Measurements from ENCODE around the gene ROR2. TPM values are rescaled to one million over a fixed set of nuclear protein-coding genes. Genes with fewer than 3 reads are reported as not detected.

ROR2 gene
- total RNA-seq, 2 experiments from 2014 or later, result not detected

DNA sequence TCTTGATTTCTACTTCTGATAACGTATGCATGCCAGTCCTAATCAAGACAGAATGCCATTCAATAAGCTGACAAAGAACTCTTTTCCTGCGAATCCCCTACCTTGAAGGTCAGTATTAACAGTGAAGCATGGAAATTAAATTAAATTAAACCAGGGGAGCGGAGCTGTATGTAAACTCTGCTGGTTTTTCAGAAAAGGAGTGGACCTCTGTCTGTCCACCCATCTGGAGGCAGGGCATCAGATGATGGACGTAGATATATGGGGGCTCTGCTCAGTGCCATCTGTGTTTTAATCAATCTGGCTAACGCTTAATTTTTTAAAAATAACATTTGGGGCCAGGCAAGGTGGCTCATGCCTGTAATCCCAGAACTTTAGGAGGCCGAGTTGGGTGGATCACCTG, 101.9 kb downstream of the ROR2 start:
- POLR2A ChIA-PET, result no interaction called here
- Histone ChIP-seq H3K27ac (ENCODE audit: low read depth in 1 of 2, low read length in 2 of 2) (no peak overlapping the region), H3K9me3 (ENCODE audit: control insufficient read depth in 1 of 2, insufficient read depth in 1 of 2, low read length in 2 of 2) (no peaks in the 10 kb centered on the region), H3K27me3 (ENCODE audit: control insufficient read depth in 1 of 2, insufficient read depth in 2 of 2, low read length in 2 of 2) (no peaks in the 10 kb centered on the region), H3K4me3 (ENCODE audit: low read length) (no peak overlapping the region), H3K36me3 (ENCODE audit: insufficient read depth, low read length) (no peaks in the 10 kb centered on the region), H3K4me1 (ENCODE audit: insufficient read depth, low read length) (peaks cover 12% of the 10 kb centered on the region)
- H3K27ac Mint-ChIP-seq, result no peak overlapping the region
- DNase-seq (no peak), ATAC-seq (ENCODE audit: poor library complexity) (no peak)
- peaks cover 21% of the 10 kb centered on the region for H3K4me1 Mint-ChIP-seq (ENCODE audit: low read depth)
- TF ChIP-seq CTCF (IDR thresholded peaks at IDR 0.05), result no peak
- no peaks in the 10 kb centered on the region for H3K9me3 Mint-ChIP-seq
- H3K4me3 Mint-ChIP-seq, result no peak overlapping the region
- CTCF ChIA-PET, result no interaction called here
- intact Hi-C loops (cut with DNase I, micrococcal nuclease), result no loop called here
- H3K36me3 Mint-ChIP-seq (ENCODE audit: low read depth), result no peaks in the 10 kb centered on the region
- H3K27me3 Mint-ChIP-seq, result peaks cover 17% of the 10 kb centered on the region

DNA sequence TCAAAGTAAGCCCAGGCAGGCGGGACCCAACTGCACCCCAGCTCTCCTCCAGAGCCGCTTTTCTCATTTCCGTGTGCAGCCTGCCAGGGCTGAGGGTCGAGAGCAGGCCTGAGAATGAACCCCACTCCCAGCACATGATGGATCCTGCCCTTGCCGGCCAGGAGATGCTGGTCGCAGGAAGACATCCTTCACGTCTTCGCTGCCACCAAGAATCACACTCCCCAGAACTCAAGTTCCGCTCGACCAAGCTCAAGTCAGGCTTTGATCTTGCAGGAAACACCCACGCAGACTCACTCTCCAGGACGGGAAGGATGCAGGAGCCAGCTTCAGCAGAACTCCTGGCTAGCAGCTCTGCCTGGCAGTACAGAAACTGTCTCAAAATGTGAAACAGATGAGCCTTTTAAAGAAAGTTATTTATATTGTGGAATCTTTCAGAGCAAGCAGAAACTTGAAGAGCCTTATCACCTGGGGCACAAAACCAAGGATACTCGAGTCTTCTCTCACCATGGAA, 102.4 kb downstream of the ROR2 start:
- peaks cover 12% of the 10 kb centered on the region for H3K4me1 ChIP-seq (ENCODE audit: insufficient read depth, low read length)
- H3K27ac Mint-ChIP-seq, result no peak overlapping the region
- ChIA-PET CTCF (no interaction called here), POLR2A (no interaction called here)
- H3K27me3 Mint-ChIP-seq, result peaks cover 17% of the 10 kb centered on the region
- peaks cover 21% of the 10 kb centered on the region for H3K4me1 Mint-ChIP-seq (ENCODE audit: low read depth)
- no peaks in the 10 kb centered on the region for H3K9me3 ChIP-seq (ENCODE audit: control insufficient read depth in 1 of 2, insufficient read depth in 1 of 2, low read length in 2 of 2)
- H3K36me3 ChIP-seq (ENCODE audit: insufficient read depth, low read length), result no peaks in the 10 kb centered on the region
- H3K27ac ChIP-seq (ENCODE audit: low read depth in 1 of 2, low read length in 2 of 2), result no peak overlapping the region
- H3K36me3 Mint-ChIP-seq (ENCODE audit: low read depth), result no peaks in the 10 kb centered on the region
- no peak overlapping the region for H3K4me3 ChIP-seq (ENCODE audit: low read length)
- DNase-seq, result no peak
- no peaks in the 10 kb centered on the region for H3K27me3 ChIP-seq (ENCODE audit: control insufficient read depth in 1 of 2, insufficient read depth in 2 of 2, low read length in 2 of 2)
- H3K4me3 Mint-ChIP-seq, result no peak overlapping the region
- intact Hi-C loops (cut with DNase I, micrococcal nuclease), result no loop called here
- TF ChIP-seq CTCF (IDR thresholded peaks at IDR 0.05), result no peak
- no peaks in the 10 kb centered on the region for H3K9me3 Mint-ChIP-seq
- ATAC-seq (ENCODE audit: poor library complexity), result no peak

GRCh38 chr9:91845879-91846278, 104.1 kb downstream of the ROR2 start:
- intact Hi-C loops (cut with DNase I, micrococcal nuclease), result no loop called here
- H3K27me3 Mint-ChIP-seq, result peaks cover 30% of the 10 kb centered on the region
- H3K36me3 Mint-ChIP-seq (ENCODE audit: low read depth), result no peaks in the 10 kb centered on the region
- POLR2A ChIA-PET, result no interaction called here
- H3K9me3 Mint-ChIP-seq, result no peaks in the 10 kb centered on the region
- H3K27ac ChIP-seq (ENCODE audit: low read depth in 1 of 2, low read length in 2 of 2), result no peak overlapping the region
- peaks cover 2 to 5% of the 10 kb centered on the region in 2 experiments for H3K27me3 ChIP-seq (ENCODE audit: control insufficient read depth in 1 of 2, insufficient read depth in 2 of 2, low read length in 2 of 2)
- H3K9me3 ChIP-seq (ENCODE audit: control insufficient read depth in 1 of 2, insufficient read depth in 1 of 2, low read length in 2 of 2), result no peaks in the 10 kb centered on the region
- no peak overlapping the region for H3K27ac Mint-ChIP-seq
- peaks cover 12% of the 10 kb centered on the region for H3K4me1 ChIP-seq (ENCODE audit: insufficient read depth, low read length)
- no peak overlapping the region for H3K4me3 Mint-ChIP-seq
- no peaks in the 10 kb centered on the region for H3K36me3 ChIP-seq (ENCODE audit: insufficient read depth, low read length)
- DNase-seq, result no peak
- ATAC-seq (ENCODE audit: poor library complexity), result no peak
- H3K4me1 Mint-ChIP-seq (ENCODE audit: low read depth), result peaks cover 21% of the 10 kb centered on the region
- CTCF ChIA-PET, result no interaction called here
- H3K4me3 ChIP-seq (ENCODE audit: low read length), result no peak overlapping the region
- no peak for TF ChIP-seq CTCF (IDR thresholded peaks at IDR 0.05)

Measured in CD4-positive, alpha-beta T cell (primary cell).